CD4-positive, alpha-beta memory T cell (primary cell): ENCODE results near the gene ALDH5A1. TPM values are rescaled to one million over a fixed set of nuclear protein-coding genes. Genes with fewer than 3 reads are reported as not detected.

Source experiments
- CTCF ChIA-PET: fragments of 350-600 bp; sonication (Branson Sonifier 250); formaldehyde crosslinking; loops from one replicate; lab custom pipeline; 2021; ENCODE audit warnings: inconsistent platforms; ENCODE audit not compliant: partially characterized antibody; lab: Charles Lee
- POLR2A ChIA-PET: fragments of 350-600 bp; sonication (Branson Sonifier 250); formaldehyde crosslinking; loops from one replicate; lab custom pipeline; 2021; ENCODE audit not compliant: partially characterized antibody; lab: Charles Lee
- DNase-seq, 5 donors: peaks; one replicate each; pipeline versions ENCODE4 v3.0.0 to v3.0.0-alpha.2; 2020 to 2022; ENCODE audit warnings: mixed read lengths in 1 of 5
- H3K27ac ChIP-seq: one replicate; pipeline ENCODE4 v1.7.0; 2013; ENCODE audit warnings: low read depth, low read length
- H3K27me3 ChIP-seq: 2 replicates; pipeline ENCODE4 v1.7.0; 2013; ENCODE audit warnings: mild to moderate bottlenecking, low read length, moderate library complexity; ENCODE audit not compliant: insufficient read depth
- H3K36me3 ChIP-seq: 2 replicates; pipeline ENCODE4 v1.7.0; 2013; ENCODE audit warnings: mild to moderate bottlenecking, low read length, moderate library complexity; ENCODE audit not compliant: insufficient read depth
- H3K4me1 ChIP-seq: 2 replicates; pipeline ENCODE4 v1.7.0; 2013; ENCODE audit warnings: mild to moderate bottlenecking, low read length, moderate library complexity; ENCODE audit not compliant: insufficient read depth
- H3K4me3 ChIP-seq, 2 donors: one replicate each; pipeline ENCODE4 v1.7.0; 2013; ENCODE audit warnings: low read length in 2 of 2, mild to moderate bottlenecking in 1 of 2
- H3K9me3 ChIP-seq, 2 donors: one replicate each; pipeline ENCODE4 v1.7.0; 2013; ENCODE audit warnings: low read length in 2 of 2, control low read depth in 1 of 2; ENCODE audit not compliant: control insufficient read depth in 1 of 2
- H3K27ac Mint-ChIP-seq, 7 donors: one replicate each; pipeline ENCODE4 v1.8.0; 2020 to 2021; ENCODE audit warnings: mixed read lengths in 7 of 7, mild to moderate bottlenecking in 6 of 7, inconsistent platforms in 3 of 7, moderate library complexity in 3 of 7
- H3K27me3 Mint-ChIP-seq, 2 donors: one replicate each; pipeline ENCODE4 v1.8.0; 2020 to 2021; ENCODE audit warnings: mixed read lengths in 2 of 2
- H3K36me3 Mint-ChIP-seq, 2 donors: one replicate each; pipeline ENCODE4 v1.8.0; 2020 to 2021; ENCODE audit warnings: mixed read lengths in 2 of 2, inconsistent platforms in 1 of 2, mild to moderate bottlenecking in 1 of 2
- H3K4me1 Mint-ChIP-seq, 4 donors: one replicate each; pipeline ENCODE4 v1.8.0; 2020 to 2021; ENCODE audit warnings: mixed read lengths in 4 of 4, mild to moderate bottlenecking in 1 of 4
- H3K4me3 Mint-ChIP-seq, 8 donors: one replicate each; pipeline ENCODE4 v1.8.0; 2020 to 2021; ENCODE audit warnings: mixed read lengths in 8 of 8, mild to moderate bottlenecking in 7 of 8, moderate library complexity in 6 of 8, inconsistent platforms in 3 of 8
- H3K9me3 Mint-ChIP-seq, 8 donors: one replicate each; pipeline ENCODE4 v1.8.0; 2020 to 2021; ENCODE audit warnings: mixed read lengths in 8 of 8, mild to moderate bottlenecking in 5 of 8, inconsistent platforms in 3 of 8, moderate library complexity in 1 of 8
- intact Hi-C: fragments of 100-400 bp; cut with micrococcal nuclease; formaldehyde crosslinking; loops from one replicate; pipeline ENCODE4 v1.15.1; 2023
- polyA plus RNA-seq, 2 donors: library from polyadenylated mRNA; unstranded; fragments of 300-500 nt; fragmentation: Illumina TruSeq; gene quantifications; one replicate each; pipeline ENCODE4 v1.2.3, GENCODE V29; 2021
- total RNA-seq, 2 experiments: library from RNA; stranded (reverse); gene quantifications; one replicate each; pipeline ENCODE4 v1.2.3, GENCODE V29; 2021

The ALDH5A1 gene
- total and polyA plus RNA-seq, 4 experiments from 2014 or later = 8.5 to 13.9 (median 11.6) TPM

DNA sequence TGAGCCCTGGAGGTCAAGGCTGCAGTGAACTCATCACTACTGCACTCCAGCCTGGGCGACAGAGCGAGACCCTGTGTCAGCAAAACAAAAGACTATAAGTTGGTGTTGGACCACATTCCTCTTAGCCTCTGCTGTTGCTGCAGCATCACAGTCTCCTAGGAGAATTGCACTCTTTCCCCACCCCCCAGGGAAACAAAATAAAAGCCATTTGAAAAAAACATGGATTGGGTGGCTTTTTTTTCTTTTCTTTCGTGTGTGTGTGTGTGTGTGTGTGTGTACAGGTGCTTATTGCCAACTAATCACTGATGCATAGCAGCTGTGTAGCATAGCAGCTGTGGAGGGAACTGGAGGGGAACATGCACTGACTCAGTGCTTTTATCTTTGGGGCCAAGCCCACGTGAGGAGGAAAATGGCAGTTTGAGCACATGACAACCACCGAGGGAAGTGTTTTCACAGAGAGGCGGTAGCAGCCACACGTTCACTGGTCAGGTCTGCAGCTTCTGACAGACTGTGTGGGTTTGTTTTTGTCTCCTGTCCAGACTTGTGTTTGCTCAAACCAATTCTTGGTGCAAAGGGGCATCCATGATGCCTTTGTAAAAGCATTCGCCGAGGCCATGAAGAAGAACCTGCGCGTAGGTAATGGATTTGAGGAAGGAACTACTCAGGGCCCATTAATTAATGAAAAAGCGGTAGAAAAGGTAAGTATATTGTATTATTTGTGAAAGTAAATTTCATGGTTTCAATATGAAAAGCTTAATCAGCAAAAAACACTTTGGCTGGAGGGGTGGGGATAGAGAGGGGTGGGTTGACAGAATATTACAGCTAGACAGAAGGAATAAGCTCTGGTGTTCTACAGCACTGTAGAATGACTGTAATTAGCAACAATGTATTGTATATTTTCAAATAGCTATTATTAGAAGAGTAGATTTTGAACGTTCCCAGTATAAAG, 27.7 kb downstream of the ALDH5A1 start:
- POLR2A ChIA-PET = interaction anchor here (3.1 kb wide), 1 partner anchor 28 kb away, joined by 9 read pairs; the partner anchor contains the start of gene ALDH5A1
- Mint-ChIP-seq H3K27ac (no peak overlapping the region), H3K4me1 (peaks cover 0 to 3% (median under 1%) of the 10 kb centered on the region in 4 donors)

DNA sequence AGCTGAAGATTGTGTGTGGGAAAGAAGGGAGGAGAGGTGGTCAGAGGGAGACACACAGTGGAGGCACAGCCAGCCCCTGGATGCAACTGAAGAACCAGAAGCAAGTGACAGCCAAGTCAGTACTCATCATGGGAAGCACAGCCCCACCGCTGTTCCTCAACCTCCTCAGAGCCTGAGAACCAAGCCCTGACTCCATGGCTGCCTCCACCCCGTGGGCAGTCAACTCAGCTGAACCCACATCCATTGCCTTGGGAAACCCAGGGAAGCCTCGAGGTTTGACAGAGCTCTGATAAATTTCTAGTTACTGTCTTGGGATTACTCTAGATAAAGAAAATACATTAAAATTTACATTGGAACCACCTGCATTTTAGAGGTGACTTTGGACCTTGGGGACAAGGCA, 29.6 kb downstream of the ALDH5A1 start:
- Mint-ChIP-seq H3K27ac (peak overlapping the region in 1 of 7 donors; percentile 51), H3K9me3 (no peaks in the 10 kb centered on the region), H3K4me1 (peaks cover 0 to 7% (median 3%) of the 10 kb centered on the region in 4 donors), H3K36me3 (peaks cover 7 to 15% of the 10 kb centered on the region in 2 donors), H3K4me3 (no peak overlapping the region), H3K27me3 (no peaks in the 10 kb centered on the region)
- H3K4me3 ChIP-seq = no peak overlapping the region
- intact Hi-C loops = no loop called here
- no peak for DNase-seq
- POLR2A ChIA-PET = no interaction called here
- no peaks in the 10 kb centered on the region for H3K27me3 ChIP-seq
- H3K27ac ChIP-seq = no peak overlapping the region
- no peaks in the 10 kb centered on the region for H3K9me3 ChIP-seq
- CTCF ChIA-PET = interaction anchor here (1.2 kb wide), 1 partner anchor 13 kb away, joined by 4 read pairs; no protein-coding TSS in a partner anchor
- H3K4me1 ChIP-seq = no peaks in the 10 kb centered on the region
- H3K36me3 ChIP-seq = no peaks in the 10 kb centered on the region

More for the DNA sequence above, 27.7 kb downstream of the ALDH5A1 start:
- Histone ChIP-seq H3K9me3 (no peaks in the 10 kb centered on the region), H3K27ac (no peak overlapping the region), H3K4me3 (no peak overlapping the region), H3K27me3 (no peaks in the 10 kb centered on the region), H3K4me1 (no peaks in the 10 kb centered on the region), H3K36me3 (no peaks in the 10 kb centered on the region)
- H3K36me3 Mint-ChIP-seq = peaks cover 12 to 15% of the 10 kb centered on the region in 2 donors
- no peaks in the 10 kb centered on the region for H3K9me3 Mint-ChIP-seq
- no peak for DNase-seq
- intact Hi-C loops = no loop called here
- no peaks in the 10 kb centered on the region for H3K27me3 Mint-ChIP-seq
- CTCF ChIA-PET = interaction anchor here (0.8 to 1.9 kb wide), 7 partner anchors 9 to 93 kb away, joined by 3 to 10 read pairs (median 3); partner anchors contain the start of gene ALDH5A1
- H3K4me3 Mint-ChIP-seq = no peak overlapping the region

DNA sequence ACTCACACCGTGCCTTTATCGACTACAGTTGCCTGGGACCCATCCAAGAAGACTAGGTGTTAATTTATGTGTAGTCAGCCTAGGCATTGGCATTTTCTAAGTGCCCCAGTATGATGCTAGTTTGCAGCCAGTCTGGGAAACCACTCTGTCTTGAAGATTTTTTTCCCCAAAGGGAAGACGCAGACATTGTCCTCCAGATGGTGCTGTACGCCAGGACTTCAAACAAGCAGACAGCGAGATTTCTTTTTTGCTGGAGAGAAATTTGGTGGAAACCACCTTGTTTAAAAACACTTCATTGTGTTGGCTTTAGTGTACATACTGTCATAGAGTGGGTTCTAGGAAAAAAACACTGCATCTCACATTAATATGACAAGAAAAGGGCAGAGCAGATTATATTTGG, 30.0 kb downstream of the ALDH5A1 start:
- no peaks in the 10 kb centered on the region for H3K4me1 ChIP-seq
- no peaks in the 10 kb centered on the region for H3K36me3 ChIP-seq
- DNase-seq = no peak
- intact Hi-C loops = no loop called here
- H3K27me3 Mint-ChIP-seq = no peaks in the 10 kb centered on the region
- no peaks in the 10 kb centered on the region for H3K9me3 ChIP-seq
- H3K27ac ChIP-seq = no peak overlapping the region
- H3K27ac Mint-ChIP-seq = no peak overlapping the region
- CTCF ChIA-PET = no interaction called here
- peaks cover 0 to 7% (median 3%) of the 10 kb centered on the region in 4 donors for H3K4me1 Mint-ChIP-seq
- no peaks in the 10 kb centered on the region for H3K27me3 ChIP-seq
- no peak overlapping the region for H3K4me3 Mint-ChIP-seq
- H3K4me3 ChIP-seq = no peak overlapping the region
- H3K9me3 Mint-ChIP-seq = no peaks in the 10 kb centered on the region
- peaks cover 8 to 16% of the 10 kb centered on the region in 2 donors for H3K36me3 Mint-ChIP-seq
- POLR2A ChIA-PET = no interaction called here

DNA sequence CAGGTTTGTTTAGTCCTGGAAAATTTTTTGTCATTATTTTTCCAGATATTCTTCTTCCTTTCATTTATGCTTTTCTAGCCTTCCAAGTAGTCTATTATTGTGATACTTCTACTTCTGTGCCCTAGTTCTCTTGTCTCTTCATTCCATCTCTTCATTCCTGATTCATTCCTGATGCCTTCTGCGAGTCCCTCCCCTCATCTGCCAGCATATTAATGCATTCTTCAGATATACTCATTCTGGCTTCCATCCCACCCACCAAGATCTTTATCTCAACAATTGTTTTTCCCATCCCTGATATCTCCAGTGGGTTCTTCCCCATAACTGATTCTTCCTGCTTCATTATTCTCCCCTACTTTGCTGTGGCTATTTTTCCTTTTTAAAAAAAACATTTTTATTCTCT, 35.2 kb downstream of the ALDH5A1 start:
- Histone ChIP-seq H3K27me3 (no peaks in the 10 kb centered on the region), H3K9me3 (no peaks in the 10 kb centered on the region), H3K27ac (no peak overlapping the region), H3K36me3 (peaks cover 10% of the 10 kb centered on the region), H3K4me1 (no peaks in the 10 kb centered on the region), H3K4me3 (no peak overlapping the region)
- Mint-ChIP-seq H3K9me3 (no peaks in the 10 kb centered on the region), H3K27me3 (no peaks in the 10 kb centered on the region), H3K4me3 (no peak overlapping the region), H3K4me1 (peaks cover 0 to 7% (median 3%) of the 10 kb centered on the region in 4 donors), H3K27ac (no peak overlapping the region), H3K36me3 (peaks cover 35 to 40% of the 10 kb centered on the region in 2 donors)
- CTCF ChIA-PET = no interaction called here
- no peak for DNase-seq
- intact Hi-C loops = no loop called here
- POLR2A ChIA-PET = no interaction called here

DNA sequence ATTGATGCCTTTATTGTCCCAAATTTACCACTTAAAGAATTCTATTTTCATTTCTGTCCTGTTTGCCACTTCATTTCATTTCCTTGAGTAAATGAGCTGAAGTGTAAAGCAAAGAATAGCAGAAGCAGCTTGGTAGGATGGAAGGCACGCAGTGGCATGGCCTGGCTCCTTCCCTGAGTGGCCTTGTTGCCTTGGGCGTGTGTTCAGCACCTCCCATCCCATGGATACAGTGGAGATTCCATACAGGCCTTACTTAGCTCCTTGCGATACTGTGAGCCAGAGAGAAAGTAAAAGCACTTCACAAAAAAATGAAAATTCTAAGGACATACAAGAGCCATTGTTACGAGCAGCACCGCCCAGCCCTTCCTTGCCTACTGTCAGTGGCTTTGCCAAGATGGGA, 39.6 kb downstream of the ALDH5A1 start:
- Histone ChIP-seq H3K27ac (no peak overlapping the region), H3K4me3 (no peak overlapping the region), H3K36me3 (peaks cover 10% of the 10 kb centered on the region), H3K4me1 (no peaks in the 10 kb centered on the region), H3K27me3 (no peaks in the 10 kb centered on the region), H3K9me3 (no peaks in the 10 kb centered on the region)
- Mint-ChIP-seq H3K4me3 (no peak overlapping the region), H3K36me3 (peaks cover 40 to 46% of the 10 kb centered on the region in 2 donors), H3K9me3 (no peaks in the 10 kb centered on the region), H3K27me3 (no peaks in the 10 kb centered on the region), H3K27ac (no peak overlapping the region), H3K4me1 (no peaks in the 10 kb centered on the region)
- ChIA-PET POLR2A (no interaction called here), CTCF (no interaction called here)
- no peak for DNase-seq
- intact Hi-C loops = no loop called here

DNA sequence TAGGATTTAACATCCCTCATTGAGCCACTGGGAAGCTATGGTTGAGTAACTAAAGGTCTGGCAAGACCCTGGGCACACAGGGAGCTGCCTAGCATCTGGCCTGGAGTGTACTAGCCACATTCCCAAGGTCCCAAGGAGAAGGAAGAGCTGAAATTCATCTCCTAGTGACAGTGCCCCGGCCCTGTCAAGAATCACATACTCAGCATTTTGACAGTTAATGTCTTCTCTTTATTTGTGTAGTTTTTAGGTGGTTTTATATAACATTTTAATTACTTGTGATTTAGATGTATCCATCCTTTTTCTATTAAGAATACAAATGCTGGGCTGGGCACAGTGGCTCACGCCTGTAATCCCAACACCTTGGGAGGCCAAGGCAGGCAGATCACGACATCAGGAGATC, 40.4 kb downstream of the ALDH5A1 start:
- no peaks in the 10 kb centered on the region for H3K27me3 ChIP-seq
- peak overlapping the region in 1 of 7 donors; percentile 22 for H3K27ac Mint-ChIP-seq
- no peak overlapping the region for H3K4me3 Mint-ChIP-seq
- no peak for DNase-seq
- H3K36me3 Mint-ChIP-seq = peaks cover 37 to 43% of the 10 kb centered on the region in 2 donors
- no peaks in the 10 kb centered on the region for H3K4me1 ChIP-seq
- H3K9me3 Mint-ChIP-seq = no peaks in the 10 kb centered on the region
- H3K4me1 Mint-ChIP-seq = no peaks in the 10 kb centered on the region
- H3K36me3 ChIP-seq = peaks cover 10% of the 10 kb centered on the region
- ChIA-PET POLR2A (no interaction called here), CTCF (interaction anchor here (1.4 kb wide), 1 partner anchor 12 kb away, joined by 4 read pairs; no protein-coding TSS in a partner anchor)
- H3K27me3 Mint-ChIP-seq = no peaks in the 10 kb centered on the region
- intact Hi-C loops = no loop called here
- no peak overlapping the region for H3K27ac ChIP-seq
- no peak overlapping the region for H3K4me3 ChIP-seq
- no peaks in the 10 kb centered on the region for H3K9me3 ChIP-seq

DNA sequence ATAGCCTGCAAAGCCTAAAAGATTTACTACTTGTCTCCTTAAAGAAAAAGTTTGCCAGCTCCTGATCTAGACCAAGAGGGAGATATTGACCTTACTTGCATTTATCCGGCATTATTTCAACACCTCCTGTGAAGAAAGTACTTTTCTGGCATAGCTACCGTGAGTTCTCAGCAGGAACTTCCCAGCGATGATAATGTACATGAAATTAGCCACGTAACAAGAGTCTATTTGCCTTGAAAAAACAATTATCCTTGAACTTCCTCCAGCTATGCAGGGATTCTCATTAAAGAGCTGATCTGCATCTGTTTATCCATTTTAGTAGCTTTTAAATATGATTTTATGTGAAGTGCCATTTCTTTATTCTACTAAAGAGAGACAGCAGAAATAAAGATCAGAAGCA, 41.7 kb downstream of the ALDH5A1 start:
- no peaks in the 10 kb centered on the region for H3K4me1 Mint-ChIP-seq
- no peak for DNase-seq
- Histone ChIP-seq H3K4me1 (no peaks in the 10 kb centered on the region), H3K4me3 (no peak overlapping the region), H3K36me3 (peaks cover 10% of the 10 kb centered on the region), H3K27ac (no peak overlapping the region), H3K27me3 (no peaks in the 10 kb centered on the region), H3K9me3 (no peaks in the 10 kb centered on the region)
- H3K9me3 Mint-ChIP-seq = no peaks in the 10 kb centered on the region
- H3K27me3 Mint-ChIP-seq = no peaks in the 10 kb centered on the region
- ChIA-PET POLR2A (no interaction called here), CTCF (interaction anchor here (1.0 to 1.4 kb wide), 2 partner anchors 13 to 15 kb away, joined by 4 read pairs; no protein-coding TSS in a partner anchor)
- H3K36me3 Mint-ChIP-seq = peaks cover 33 to 36% of the 10 kb centered on the region in 2 donors
- intact Hi-C loops = no loop called here
- H3K27ac Mint-ChIP-seq = no peak overlapping the region
- H3K4me3 Mint-ChIP-seq = no peak overlapping the region
